Gastrocnemius medialis (tissue), 4 donors: ENCODE results near the gene BCAP31. TPM values are rescaled to one million over a fixed set of nuclear protein-coding genes. Genes with fewer than 3 reads are reported as not detected.

Experiments
- ATAC-seq, 2 donors: fragments of 150-250 bp; one replicate each; pipeline ENCODE4 v1.9.1; 2016
- DNase-seq, 2 donors: peaks; one replicate each; pipeline ENCODE4 v3.0.0-alpha.2; 2019
- H3K27ac ChIP-seq, 4 donors: fragments of 200-600 bp; sonication (generic); 1 replicate in 1 of 4; 2 replicates in 3 of 4; pipeline ENCODE4 v1.5.1; 2016 to 2018; ENCODE audit warnings: mild to moderate bottlenecking in 2 of 4, moderate library complexity in 1 of 4
- H3K27me3 ChIP-seq, 3 donors: fragments of 200-600 bp; sonication (generic) in 2 of 3; 1 replicate in 1 of 3; 2 replicates in 2 of 3; pipeline versions ENCODE4 v1.5.1 to v1.6.0; 2016 to 2019; ENCODE audit warnings: mild to moderate bottlenecking in 1 of 3, moderate library complexity in 1 of 3
- H3K36me3 ChIP-seq, 2 donors: fragments of 200-600 bp; sonication (generic) in 1 of 2; one replicate each; pipeline ENCODE4 v1.5.1; 2017 to 2018
- H3K4me1 ChIP-seq, 2 donors: fragments of 200-600 bp; sonication (generic) in 1 of 2; one replicate each; pipeline ENCODE4 v1.5.1; 2016 to 2017; ENCODE audit warnings: mild to moderate bottlenecking in 2 of 2
- H3K4me3 ChIP-seq, 4 donors: fragments of 200-600 bp; sonication (generic) in 3 of 4; 1 replicate in 1 of 4; 2 replicates in 3 of 4; pipeline ENCODE4 v1.5.1; 2016 to 2019; ENCODE audit warnings: mild to moderate bottlenecking in 2 of 4
- H3K9me3 ChIP-seq, 3 donors: fragments of 200-600 bp; sonication (generic) in 2 of 3; 1 replicate in 1 of 3; 2 replicates in 2 of 3; pipeline ENCODE4 v1.5.1; 2016 to 2019
- CTCF ChIP-seq, 5 experiments: fragments of 450-650 bp in 3 of 5; fragments of 200-600 bp in 2 of 5; sonication (generic) in 2 of 5; IDR thresholded peaks in 4 of 5; conservative IDR thresholded peaks in 1 of 5; 1 replicate in 4 of 5; 2 replicates in 1 of 5; pipeline ENCODE4 v1.5.1; 2016 to 2019; ENCODE audit warnings: antibody characterized with exemption in 5 of 5, mild to moderate bottlenecking in 3 of 5, moderate library complexity in 3 of 5
- POLR2A ChIP-seq, 2 donors: fragments of 450-650 bp; IDR thresholded peaks; one replicate each; pipeline ENCODE4 v1.6.1; 2017; ENCODE audit warnings: antibody characterized with exemption in 2 of 2, mild to moderate bottlenecking in 2 of 2, moderate library complexity in 2 of 2
- in situ Hi-C, 4 donors: fragments of 200-750 bp; cut with MboI; loops; one replicate each; pipeline versions ENCODE4 v1.15.0 to v1.8.0; 2017; ENCODE audit warnings: low sequenced_read_pairs in 4 of 4
- intact Hi-C: fragments of 100-400 bp; cut with DNase I; formaldehyde crosslinking; loops from one replicate; pipeline ENCODE4 v1.15.1; 2023; ENCODE audit warnings: low total_unique reads
- total RNA-seq, 4 donors: library from RNA; depleted of rRNA; stranded (reverse); fragments of >200 nt; gene quantifications; one replicate each; pipeline versions ENCODE4 v1.1.0 to v1.2.3, GENCODE V29; 2016

The BCAP31 gene
- total RNA-seq, 4 donors from 2014 or later = 41.5 to 91.9 (median 48.3) TPM

GRCh38 chrX:153764786-153765137, 40.6 kb upstream of the BCAP31 start:
- Histone ChIP-seq H3K9me3 (no peaks in the 10 kb centered on the region), H3K27ac (no peak overlapping the region), H3K4me3 (no peak overlapping the region), H3K4me1 (no peaks in the 10 kb centered on the region), H3K27me3 (no peaks in the 10 kb centered on the region), H3K36me3 (no peaks in the 10 kb centered on the region)
- ATAC-seq (no peak), DNase-seq (no peak)
- in situ Hi-C loops = no loop called here
- intact Hi-C loops = loop anchor here (1.0 to 2.0 kb wide), 2 partner anchors 18 to 188 kb away; no protein-coding TSS in a partner anchor
- TF ChIP-seq CTCF (IDR thresholded peaks at IDR 0.05 in 4 of 5, conservative IDR thresholded peaks at IDR 0.05 in 1 of 5) = no peak
- TF ChIP-seq POLR2A (IDR thresholded peaks at IDR 0.05) = no peak

- H3K4me3 ChIP-seq = no peak within 1 kb of the TSS
- ATAC-seq = peak; percentile 62 to 84
- no peak within 1 kb of the TSS for H3K27ac ChIP-seq
- intact Hi-C loops = loop anchor here (1.0 to 2.0 kb wide), 2 partner anchors 18 to 189 kb away; no protein-coding TSS in a partner anchor
- TF ChIP-seq POLR2A (IDR thresholded peaks at IDR 0.05) (no peak), CTCF (IDR thresholded peaks at IDR 0.05 in 4 of 5, conservative IDR thresholded peaks at IDR 0.05 in 1 of 5) (peak; percentile 63 to 90 (median 82))
- H3K9me3 ChIP-seq = no peaks in the 10 kb centered on the region
- no peaks in the 10 kb centered on the region for H3K27me3 ChIP-seq
- H3K4me1 ChIP-seq = no peaks in the 10 kb centered on the region
- in situ Hi-C loops = no loop called here
- H3K36me3 ChIP-seq = no peaks in the 10 kb centered on the region
- peak; percentile 41 to 68 for DNase-seq
Measured at GRCh38 chrX:153763989-153764755, 40.0 kb upstream of the BCAP31 start, which contains the start of gene PLXNB3. PLXNB3 (plus strand) TSS chrX:153764249; CDS start chrX:153765536, 1,287 bp downstream.

- H3K36me3 ChIP-seq = no peaks in the 10 kb centered on the region
- in situ Hi-C loops = no loop called here
- no peak overlapping the region for H3K27ac ChIP-seq
- no peaks in the 10 kb centered on the region for H3K9me3 ChIP-seq
- intact Hi-C loops = no loop called here
- H3K4me1 ChIP-seq = no peaks in the 10 kb centered on the region
- ATAC-seq (peak in 1 of 2 donors; percentile 16), DNase-seq (peak in 1 of 2 donors; percentile 6)
- TF ChIP-seq CTCF (IDR thresholded peaks at IDR 0.05 in 4 of 5, conservative IDR thresholded peaks at IDR 0.05 in 1 of 5) (no peak), POLR2A (IDR thresholded peaks at IDR 0.05) (no peak)
- H3K27me3 ChIP-seq = no peaks in the 10 kb centered on the region
- H3K4me3 ChIP-seq = no peak overlapping the region
Measured at GRCh38 chrX:153763298-153763932, 39.2 kb upstream of the BCAP31 start.

GRCh38 chrX:153762626-153763173, 38.5 kb upstream of the BCAP31 start:
- Histone ChIP-seq H3K9me3 (no peaks in the 10 kb centered on the region), H3K4me1 (no peaks in the 10 kb centered on the region), H3K27ac (no peak overlapping the region), H3K36me3 (no peaks in the 10 kb centered on the region), H3K4me3 (no peak overlapping the region), H3K27me3 (no peaks in the 10 kb centered on the region)
- ATAC-seq = no peak
- in situ Hi-C loops = no loop called here
- DNase-seq = peak in 1 of 2 donors; percentile 6
- intact Hi-C loops = no loop called here
- TF ChIP-seq POLR2A (IDR thresholded peaks at IDR 0.05) (no peak), CTCF (IDR thresholded peaks at IDR 0.05 in 4 of 5, conservative IDR thresholded peaks at IDR 0.05 in 1 of 5) (no peak)
